ENCODE data around the gene PUSL1. TPM values are rescaled to one million over a fixed set of nuclear protein-coding genes. Genes with fewer than 3 reads are reported as not detected.

PUSL1 gene
- total RNA-seq, 2 experiments from 2014 or later: 31.7 to 34.2 TPM

DNA sequence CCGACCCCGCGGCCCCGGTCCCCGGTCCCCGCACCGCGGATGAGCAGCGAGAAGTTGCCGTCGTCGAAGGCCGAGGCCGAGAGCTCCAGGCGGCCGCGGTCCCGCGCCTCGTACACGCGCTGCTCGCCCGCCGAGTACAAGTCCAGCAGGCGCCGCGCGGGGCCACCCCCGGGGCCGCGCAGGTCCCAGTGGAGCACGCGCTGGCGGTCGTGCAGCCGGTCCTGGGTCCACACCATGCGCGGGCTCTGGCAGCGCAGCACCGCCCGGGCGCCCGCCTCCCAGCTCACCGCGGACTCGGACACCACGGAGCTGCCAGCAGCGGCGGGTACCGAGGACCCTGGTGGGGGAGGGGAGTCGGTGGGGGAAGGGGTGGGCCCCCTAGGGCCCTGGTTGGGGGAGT lies 47.0 kb downstream of the PUSL1 start:
- CTCF ChIA-PET: interaction anchor here (1.0 to 1.2 kb wide), 2 partner anchors 15 to 17 kb away, joined by 3 read pairs; no protein-coding TSS in a partner anchor
- POLR2A ChIA-PET: no interaction called here

DNA sequence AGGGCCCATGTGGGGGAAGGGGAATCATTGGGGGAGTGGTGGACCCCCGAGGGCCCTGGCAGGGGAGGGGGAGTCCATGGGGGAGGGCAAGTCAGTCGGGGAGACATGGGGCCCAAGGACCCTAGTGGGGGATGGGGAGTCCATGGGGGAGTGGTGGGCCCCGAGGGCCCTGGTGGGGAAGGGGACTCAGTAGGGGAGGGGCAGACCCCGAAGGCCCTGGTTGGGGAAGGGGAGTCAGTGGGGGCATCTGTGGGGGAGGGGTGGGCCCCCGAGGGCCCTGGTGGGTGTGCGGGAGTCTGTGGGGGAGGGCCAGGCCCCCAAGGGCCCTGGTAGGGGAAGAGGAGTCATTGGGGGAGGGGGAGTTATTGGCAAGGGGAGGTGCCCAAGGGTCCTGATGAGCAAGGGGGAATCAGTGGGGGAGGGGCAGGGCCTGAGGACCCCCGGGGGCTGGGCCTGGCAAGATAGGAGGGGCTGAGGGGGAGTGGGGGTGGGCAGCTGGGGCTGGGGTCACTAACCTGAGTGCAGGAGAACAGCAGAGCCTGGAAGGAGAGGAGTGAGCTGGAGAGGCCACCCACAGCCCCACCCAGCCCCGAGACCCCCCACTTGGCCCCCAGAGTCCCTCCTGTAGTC lies 47.9 kb downstream of the PUSL1 start:
- POLR2A ChIA-PET: no interaction called here
- CTCF ChIA-PET: no interaction called here

DNA sequence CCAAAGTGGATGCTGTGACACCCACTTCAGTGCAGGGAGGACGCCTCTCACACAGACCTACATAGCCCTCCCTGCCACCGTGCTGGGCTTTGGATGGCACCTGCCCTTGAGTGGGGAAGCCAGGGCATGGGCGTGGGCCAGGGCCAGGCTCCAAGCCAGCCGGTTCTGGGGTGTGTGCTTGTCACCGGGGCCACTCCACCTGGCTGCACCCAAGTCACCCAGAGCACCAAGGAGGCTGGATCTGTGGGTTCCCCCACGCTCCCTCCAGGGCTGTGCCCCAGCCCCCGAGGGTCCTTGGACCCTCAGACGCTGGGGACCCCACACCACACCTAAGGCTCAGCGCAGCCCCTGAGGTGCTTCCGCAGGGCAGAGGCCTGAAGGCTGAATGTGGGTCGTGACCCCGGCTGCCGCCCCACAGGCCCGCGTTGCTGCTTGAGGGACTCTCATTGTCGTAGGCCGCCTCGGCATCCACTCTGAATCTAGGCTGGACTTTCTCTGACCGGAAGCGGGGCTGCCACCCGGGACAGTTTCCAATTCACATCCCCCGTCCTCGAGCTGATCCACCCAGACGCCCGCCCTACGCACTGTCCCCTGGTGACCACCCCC lies 48.5 kb downstream of the PUSL1 start:
- CTCF ChIA-PET: no interaction called here

DNA sequence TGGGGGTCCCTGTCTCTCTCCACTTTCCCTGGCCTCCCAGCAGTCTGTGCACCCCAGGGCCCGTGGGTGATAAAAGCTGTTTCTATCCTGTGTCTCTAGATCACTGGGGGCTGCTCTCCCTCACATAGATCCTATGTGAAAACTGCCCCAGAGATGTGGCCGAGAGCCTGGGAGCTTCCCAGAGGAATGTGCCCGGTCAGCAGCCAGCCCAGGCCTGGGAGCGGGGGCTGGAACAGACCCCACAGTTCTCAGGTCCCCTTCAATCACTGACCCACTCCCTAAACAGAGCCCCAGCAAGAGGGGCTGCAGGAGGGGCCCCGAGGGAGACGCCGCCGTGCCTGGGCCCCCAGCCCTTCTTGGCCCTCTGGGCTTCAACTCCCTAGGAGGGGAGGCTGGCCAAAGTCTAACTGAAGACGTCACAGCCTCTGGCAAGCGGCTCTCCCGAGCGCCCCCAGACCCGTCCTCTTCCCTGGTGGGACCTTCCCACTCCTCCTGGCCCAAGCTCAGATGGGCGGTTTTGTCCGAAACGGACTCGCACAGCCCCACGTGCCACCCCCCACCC lies 49.6 kb downstream of the PUSL1 start:
- ChIA-PET POLR2A (no interaction called here), CTCF (interaction anchor here (2.1 kb wide), 1 partner anchor 15 kb away, joined by 12 read pairs; the partner anchor contains the start of gene AURKAIP1)

More for the DNA sequence above, 48.5 kb downstream of the PUSL1 start:
- POLR2A ChIA-PET: no interaction called here

DNA sequence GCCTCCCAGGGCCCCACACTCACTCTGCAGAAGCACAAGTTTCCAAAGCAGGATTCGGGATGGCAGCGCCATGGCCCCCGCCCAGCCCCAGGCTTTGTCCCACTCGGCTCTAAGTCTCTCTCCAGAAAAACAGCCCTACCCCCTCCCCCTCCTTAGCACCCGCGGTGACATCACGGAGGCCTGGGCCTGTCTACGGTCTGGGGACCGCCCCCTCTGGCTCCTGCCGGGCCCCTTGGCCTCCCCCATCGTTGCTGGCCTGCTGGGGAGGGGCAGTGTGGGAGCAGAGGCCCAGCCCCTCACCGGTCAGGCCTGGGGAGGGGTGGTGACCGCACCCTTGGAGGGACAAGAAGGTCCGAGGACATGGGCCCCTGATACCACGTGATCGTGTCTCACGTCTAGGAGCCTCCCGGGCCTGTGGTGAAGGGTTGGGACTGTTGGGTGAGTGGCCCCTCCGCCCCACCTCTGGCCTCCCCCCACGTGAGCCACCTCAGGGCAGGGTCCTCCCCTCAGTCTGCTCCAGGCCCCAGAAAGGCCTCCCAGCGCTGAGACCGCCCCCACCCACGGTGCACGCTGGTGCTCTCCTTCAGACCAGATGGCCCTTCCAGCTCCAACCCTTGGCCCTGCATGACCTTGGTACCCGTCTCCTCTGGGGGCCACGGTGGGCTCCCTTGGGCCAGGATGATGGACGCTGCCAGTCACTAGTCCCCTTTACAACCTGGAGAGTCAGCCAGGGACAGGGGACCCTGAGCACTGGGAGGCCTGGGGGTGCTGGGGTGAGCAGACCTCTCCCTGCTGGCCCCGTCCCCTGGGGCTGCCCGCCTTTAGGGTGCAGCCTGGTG lies 50.3 kb downstream of the PUSL1 start, which contains the start of gene MXRA8:
Gene MXRA8 (minus strand): TSS at position 123 of the 839 bp plus-strand sequence. CDS start 51 bp downstream, at position 72.
- POLR2A ChIA-PET: no interaction called here
- CTCF ChIA-PET: interaction anchor here (1.1 to 2.1 kb wide), 2 partner anchors 10 to 15 kb away, joined by 3 to 12 read pairs; partner anchors contain the start of gene AURKAIP1

DNA sequence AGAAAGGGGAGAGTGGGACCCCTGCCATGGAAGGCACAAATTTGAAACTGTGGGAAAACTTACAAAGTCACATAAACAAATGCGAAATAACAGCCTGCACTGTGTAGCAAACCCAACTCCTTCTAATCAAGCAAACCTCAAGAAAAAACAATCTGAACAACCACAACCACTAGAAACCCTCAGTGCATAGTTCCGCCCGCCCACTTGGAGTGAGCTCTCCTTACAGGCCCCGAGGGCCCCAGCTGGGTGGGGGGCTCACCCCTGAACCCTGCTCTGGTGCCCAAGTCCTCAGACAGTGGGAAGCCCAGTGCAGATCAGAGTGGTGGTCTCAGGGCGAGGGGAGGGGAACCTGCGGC lies 50.9 kb downstream of the PUSL1 start:
- ChIA-PET CTCF (interaction anchor here (1.1 to 2.1 kb wide), 2 partner anchors 11 to 14 kb away, joined by 3 to 12 read pairs; partner anchors contain the start of gene AURKAIP1), POLR2A (no interaction called here)

DNA sequence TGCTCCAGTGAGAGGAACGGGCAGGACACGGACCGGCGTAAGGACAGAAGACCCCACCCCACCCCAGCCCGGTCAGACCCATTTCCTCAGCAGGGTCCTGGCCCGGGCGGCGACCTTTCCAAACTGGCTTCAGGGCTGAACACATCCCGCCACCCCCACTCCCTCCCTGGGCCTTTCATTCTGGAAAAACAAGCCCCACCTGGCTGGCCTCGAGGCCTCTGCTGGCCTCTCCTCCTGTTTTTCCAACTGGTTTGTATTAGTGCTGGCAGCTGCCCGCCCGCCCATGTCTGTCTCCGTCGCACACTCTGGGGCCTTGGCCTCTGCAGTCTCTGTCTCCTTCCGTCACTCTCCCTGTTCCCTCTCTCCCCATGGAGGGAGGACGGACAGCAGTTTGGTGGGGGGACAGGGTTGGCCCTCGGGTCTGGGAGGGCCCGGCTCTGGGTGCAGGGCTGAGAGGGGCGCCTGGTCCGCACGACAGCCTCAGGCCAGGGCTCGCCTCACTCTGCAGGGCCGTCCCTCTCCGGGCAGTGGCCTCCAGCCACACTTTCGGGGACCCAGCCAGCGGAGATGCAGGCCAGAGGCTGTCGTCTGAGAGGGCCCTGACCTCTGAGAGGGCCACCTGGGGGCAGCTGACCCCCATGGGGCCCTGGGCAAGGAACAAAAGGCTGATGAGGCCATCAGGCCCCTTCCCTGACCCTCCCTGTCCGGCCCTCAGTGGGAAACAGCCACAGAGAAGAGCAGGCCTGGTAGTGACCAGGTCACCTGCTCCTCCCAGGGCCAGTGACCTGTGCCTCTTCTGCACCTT lies 51.5 kb downstream of the PUSL1 start:
- POLR2A ChIA-PET: no interaction called here

DNA sequence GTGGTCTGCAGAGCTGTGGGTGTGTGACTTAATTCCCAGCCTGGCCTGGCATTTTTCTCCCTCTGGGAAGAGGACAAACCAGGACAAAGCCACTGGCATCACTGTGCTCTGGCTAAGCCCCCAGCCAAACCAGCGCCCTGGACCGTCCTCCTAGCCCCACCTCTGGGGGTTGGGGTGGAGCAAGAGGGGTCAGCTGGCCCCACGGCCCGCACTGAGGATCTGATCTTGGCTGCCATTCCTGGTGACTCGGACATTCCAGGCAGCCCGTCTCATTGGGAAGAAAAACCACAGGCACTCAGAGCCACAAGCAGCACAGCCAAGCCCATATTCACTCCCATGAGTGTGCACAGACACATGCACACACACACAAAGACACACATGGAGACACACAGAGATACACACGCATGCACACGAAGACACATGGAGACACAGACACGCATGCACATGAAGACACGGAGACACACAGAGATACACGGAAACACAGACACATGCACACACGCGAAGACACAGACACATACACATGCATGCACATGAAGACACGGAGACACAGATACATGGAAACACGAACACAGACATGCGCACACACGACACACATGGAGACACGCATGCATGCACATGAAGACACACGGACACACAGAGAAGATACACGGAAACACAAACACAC lies 52.2 kb downstream of the PUSL1 start:
- ChIA-PET POLR2A (no interaction called here), CTCF (interaction anchor here (0.6 kb wide), 1 partner anchor 167 kb away, joined by 3 read pairs; no protein-coding TSS in a partner anchor)

More for the DNA sequence above, 51.5 kb downstream of the PUSL1 start:
- CTCF ChIA-PET: interaction anchor here (0.6 to 2.1 kb wide), 3 partner anchors 11 to 168 kb away, joined by 3 to 12 read pairs (median 3); partner anchors contain the start of gene AURKAIP1

Other genes with a start within 250 kb of the PUSL1 start
- not detected for gene RNF223, start 234.3 kb upstream of the PUSL1 start, total RNA-seq
- gene C1orf159, start 192.5 kb upstream of the PUSL1 start, total RNA-seq: 10 to 100 TPM; 20.0 to 22.1 TPM
- not detected for gene TTLL10, start 134.7 kb upstream of the PUSL1 start, total RNA-seq
- 10 to 100 TPM; 79.2 to 80.8 TPM for gene TNFRSF18, start 102.0 kb upstream of the PUSL1 start, total RNA-seq
- gene TNFRSF4, start 94.4 kb upstream of the PUSL1 start, total RNA-seq: 100 to 1,000 TPM; 152 to 154 TPM
- gene SDF4, start 76.6 kb upstream of the PUSL1 start, total RNA-seq: 100 to 1,000 TPM; 142 to 147 TPM
- 10 to 100 TPM; 22.4 to 23.0 TPM for gene B3GALT6, start 76.4 kb upstream of the PUSL1 start, total RNA-seq
- 1 to 10 TPM in 1 of 2 experiments, under 1 TPM in 1; 0.96 to 1.2 TPM for gene C1QTNF12, start 61.9 kb upstream of the PUSL1 start, total RNA-seq
- 10 to 100 TPM; 76.5 to 80.1 TPM for gene UBE2J2, start 34.7 kb upstream of the PUSL1 start, total RNA-seq
- gene SCNN1D, start 28.2 kb upstream of the PUSL1 start, total RNA-seq: 1 to 10 TPM; 3.1 to 4.7 TPM
- 10 to 100 TPM; 33.6 to 38.3 TPM for gene ACAP3, start 667 bp upstream of the PUSL1 start, total RNA-seq
- 100 to 1,000 TPM; 124 to 125 TPM for gene INTS11, start 16.1 kb downstream of the PUSL1 start, total RNA-seq
- gene CPTP, start 16.2 kb downstream of the PUSL1 start, total RNA-seq: 10 to 100 TPM; 15.6 to 16.0 TPM
- gene TAS1R3, start 22.7 kb downstream of the PUSL1 start, total RNA-seq: under 1 TPM; 0.17 to 0.27 TPM
- 10 to 100 TPM; 43.8 to 45.2 TPM for gene DVL1, start 40.8 kb downstream of the PUSL1 start, total RNA-seq
- gene MXRA8, start 50.0 kb downstream of the PUSL1 start, total RNA-seq: under 1 TPM; 0.29 to 0.55 TPM
- gene AURKAIP1, start 66.6 kb downstream of the PUSL1 start, total RNA-seq: 100 to 1,000 TPM; 164 to 167 TPM
- gene CCNL2, start 90.7 kb downstream of the PUSL1 start, total RNA-seq: 100 to 1,000 TPM; 110 to 112 TPM
- gene MRPL20, start 98.7 kb downstream of the PUSL1 start, total RNA-seq: 100 to 1,000 TPM; 191 to 196 TPM
- not detected for gene ANKRD65, start 112.7 kb downstream of the PUSL1 start, total RNA-seq
- 1 to 10 TPM in 1 of 2 experiments, under 1 TPM in 1; 0.89 to 1.2 TPM for gene VWA1, start 127.1 kb downstream of the PUSL1 start, total RNA-seq
- 1 to 10 TPM; 1.0 to 1.3 TPM for gene ATAD3C, start 141.1 kb downstream of the PUSL1 start, total RNA-seq
- gene ATAD3B, start 163.2 kb downstream of the PUSL1 start, total RNA-seq: 10 to 100 TPM; 82.9 to 93.1 TPM
- gene ATAD3A, start 203.6 kb downstream of the PUSL1 start, total RNA-seq: 10 to 100 TPM; 92.8 to 97.5 TPM
- under 1 TPM in 1 of 2 experiments, not detected in 1; 0.48 TPM for gene TMEM240, start 232.0 kb downstream of the PUSL1 start, total RNA-seq

Data from activated CD8-positive, alpha-beta memory T cell treated with anti-CD3 and anti-CD28 coated beads for 36 hours (primary cell).